HepG2 (cell line): ENCODE data around the gene KCNJ14. TPM values are rescaled to one million over a fixed set of nuclear protein-coding genes. Genes with fewer than 3 reads are reported as not detected.

Experiments used
- ARNTL ChIP-seq: sonication (generic); formaldehyde crosslinking; IDR thresholded peaks from 2 replicates; pipeline ENCODE4 v1.4.0; 2020; ENCODE audit warnings: mild to moderate bottlenecking, missing genetic modification reagents
- CBX2 ChIP-seq, 2 experiments: fragments of 200-600 bp in 1 of 2; sonication (generic); formaldehyde crosslinking in 1 of 2; IDR thresholded peaks; 2 replicates each; pipeline versions ENCODE4 v1.7.0 to v1.8.1; 2018 to 2022; ENCODE audit warnings: low read depth in 2 of 2, low read length in 1 of 2, mild to moderate bottlenecking in 1 of 2, missing genetic modification reagents in 1 of 2
- CC2D1A ChIP-seq: sonication (generic); formaldehyde crosslinking; IDR thresholded peaks from 2 replicates; pipeline ENCODE4 v1.8.1; 2023; ENCODE audit warnings: mild to moderate bottlenecking, missing genetic modification reagents
- DZIP1 ChIP-seq: sonication (generic); formaldehyde crosslinking; IDR thresholded peaks from 2 replicates; pipeline ENCODE4 v1.5.0; 2020; ENCODE audit warnings: mild to moderate bottlenecking, missing genetic modification reagents
- GFI1 ChIP-seq: sonication (generic); formaldehyde crosslinking; IDR thresholded peaks from 2 replicates; pipeline ENCODE4 v1.5.0; 2020; ENCODE audit warnings: missing genetic modification reagents, mild to moderate bottlenecking, borderline replicate concordance
- KLF12 ChIP-seq: sonication (generic); formaldehyde crosslinking; IDR thresholded peaks from 2 replicates; pipeline ENCODE4 v1.4.0; 2020; ENCODE audit warnings: missing genetic modification reagents, borderline replicate concordance
- MBD4 ChIP-seq: IDR thresholded peaks from 2 replicates; pipeline ENCODE4 v1.6.1; 2012; ENCODE audit warnings: low read length, inconsistent platforms, borderline replicate concordance
- NFATC3 ChIP-seq: sonication (generic); formaldehyde crosslinking; IDR thresholded peaks from 2 replicates; pipeline ENCODE4 v1.5.1; 2020; ENCODE audit warnings: mild to moderate bottlenecking, missing genetic modification reagents
- POLR2G ChIP-seq: fragments of 200-400 bp; formaldehyde crosslinking; IDR thresholded peaks from 2 replicates; pipeline ENCODE4 v1.6.1; 2018; ENCODE audit warnings: mild to moderate bottlenecking, low read depth, low read length, moderate library complexity
- PRDM10 ChIP-seq: sonication (generic); formaldehyde crosslinking; IDR thresholded peaks from 2 replicates; pipeline ENCODE4 v1.4.0; 2020; ENCODE audit warnings: low read depth, missing genetic modification reagents
- PRPF4 ChIP-seq: fragments of 200-400 bp; formaldehyde crosslinking; IDR thresholded peaks from 2 replicates; pipeline ENCODE4 v1.6.1; 2016; ENCODE audit warnings: low read length, low read depth; ENCODE audit not compliant: poor library complexity, severe bottlenecking
- SSRP1 ChIP-seq: IDR thresholded peaks from 2 replicates; pipeline ENCODE4 v1.6.1; 2016; ENCODE audit warnings: control low read depth
- TFDP2 ChIP-seq: sonication (generic); formaldehyde crosslinking; IDR thresholded peaks from 2 replicates; pipeline ENCODE4 v1.4.0; 2020; ENCODE audit warnings: missing genetic modification reagents
- U2AF2 ChIP-seq: fragments of 200-400 bp; formaldehyde crosslinking; IDR thresholded peaks from 2 replicates; pipeline ENCODE4 v1.6.1; 2017; ENCODE audit warnings: low read depth, mild to moderate bottlenecking, low read length
- ZBTB2 ChIP-seq: sonication (generic); formaldehyde crosslinking; IDR thresholded peaks from 2 replicates; pipeline ENCODE4 v1.8.0; 2022; ENCODE audit warnings: low read depth, missing genetic modification reagents
- ZBTB3 ChIP-seq: sonication (generic); formaldehyde crosslinking; IDR thresholded peaks from 2 replicates; pipeline ENCODE4 v1.4.0; 2020; ENCODE audit warnings: low read depth, mild to moderate bottlenecking, moderate library complexity, missing genetic modification reagents, borderline replicate concordance
- ZMYM4 ChIP-seq: sonication (generic); formaldehyde crosslinking; IDR thresholded peaks from 2 replicates; pipeline ENCODE4 v1.8.1; 2023; ENCODE audit warnings: mild to moderate bottlenecking, missing genetic modification reagents
- ZNF33B ChIP-seq: sonication (generic); formaldehyde crosslinking; IDR thresholded peaks from 2 replicates; pipeline ENCODE4 v1.5.1; 2020; ENCODE audit warnings: mild to moderate bottlenecking, missing genetic modification reagents
- ZNF703 ChIP-seq: sonication (generic); formaldehyde crosslinking; IDR thresholded peaks from 2 replicates; pipeline ENCODE4 v1.5.1; 2020; ENCODE audit warnings: missing genetic modification reagents, mild to moderate bottlenecking, moderate library complexity, borderline replicate concordance
- polyA plus RNA-seq, 8 experiments: library from polyadenylated mRNA; depleted of rRNA in 3 of 8; stranded (reverse) in 7 of 8; unstranded in 1 of 8; fragments of >200 nt; fragmentation: Illumina TruSeq in 4 of 8; extraction: Trizol in 4 of 8; gene quantifications; 2 replicates each; pipeline versions ENCODE4 v1.2.1 to v1.2.3, GENCODE V29; 2011 to 2016; ENCODE audit warnings: low read depth in 4 of 8, missing spikeins in 1 of 8, mixed read lengths in 1 of 8; ENCODE audit not compliant: insufficient read depth in 1 of 8
- total RNA-seq, 5 experiments: library from RNA; depleted of rRNA; stranded (reverse); fragments of >200 nt; fragmentation: Illumina TruSeq; extraction: Trizol; gene quantifications; 2 replicates each; pipeline ENCODE4 v1.2.3, GENCODE V29; 2016; ENCODE audit warnings: low read depth in 1 of 5

Gene KCNJ14
- total and polyA plus RNA-seq, 2 of the 13 experiments (the other 11 are each of a cell fraction or from before 2014, with no cell fraction given) = 0.20 to 0.51 TPM

GRCh38 chr19:48445606-48446481, 9.5 kb upstream of the KCNJ14 start, which contains the start of gene GRWD1 (continued):
- TF ChIP-seq POLR2G (peak; percentile 91), ARNTL (CRISPR knock-in tag) (0 out of 2 replicates have a peak, but pooled peaks have one; percentile 20), PRPF4 (no peak), TFDP2 (CRISPR knock-in tag) (peak; percentile 68), CC2D1A (CRISPR knock-in tag) (0 out of 2 replicates have a peak, but pooled peaks have one; percentile 2), CBX2 (IDR thresholded peaks at IDR 0.05; ENCODE audit: low read depth, low read length) (no peak), CBX2 (CRISPR knock-in tag; IDR thresholded peaks at IDR 0.05; ENCODE audit: low read depth) (no peak), MBD4 (no peak), ZBTB3 (peak; percentile 6; the same call in 1 of the 2 replicates), U2AF2 (0 out of 2 replicates have a peak, but pooled peaks have one; percentile 42), ZNF33B (CRISPR knock-in tag) (no peak), KLF12 (CRISPR knock-in tag) (peak; percentile 61; the same call in 1 of the 2 replicates), NFATC3 (CRISPR knock-in tag) (0 out of 2 replicates have a peak, but pooled peaks have one; percentile 45), ZMYM4 (CRISPR knock-in tag) (peak; percentile 56), ZBTB2 (no peak), DZIP1 (CRISPR knock-in tag) (no peak; the same call in 1 of the 2 replicates), ZNF703 (CRISPR knock-in tag) (no peak), SSRP1 (CRISPR knock-in tag) (no peak), GFI1 (no peak; the same call in 1 of the 2 replicates), PRDM10 (no peak)
